RWPE2 (cell line): ENCODE measurements around the gene LAMC3.

Source experiments
- ATAC-seq: fragments of 200-7000 bp; cut with Tn5 transposase; 3 replicates; pipeline ENCODE4 v1.9.1; 2021; ENCODE audit warnings: low read depth
- DNase-seq: peaks from one replicate; pipeline ENCODE4 v3.0.0-alpha.2; 2020; ENCODE audit warnings: low spot score
- H3K27ac ChIP-seq: fragments of 450-650 bp; 2 replicates; pipeline ENCODE4 v1.5.1; 2017; ENCODE audit warnings: mild to moderate bottlenecking; ENCODE audit not compliant: poor library complexity, severe bottlenecking
- H3K27me3 ChIP-seq: fragments of 250-450 bp; sonication (Bioruptor Pico); 2 replicates; pipeline ENCODE4 v1.5.1; 2021; ENCODE audit warnings: mild to moderate bottlenecking, moderate library complexity; ENCODE audit not compliant: insufficient read depth, poor library complexity, severe bottlenecking
- H3K36me3 ChIP-seq: fragments of 250-450 bp; sonication (Bioruptor Pico); 2 replicates; pipeline ENCODE4 v1.5.1; 2020; ENCODE audit warnings: low read depth, mild to moderate bottlenecking, moderate library complexity
- H3K4me1 ChIP-seq: fragments of 250-450 bp; sonication (Bioruptor Pico); 2 replicates; pipeline ENCODE4 v1.5.1; 2021; ENCODE audit warnings: mild to moderate bottlenecking, moderate library complexity; ENCODE audit not compliant: insufficient read depth, poor library complexity, severe bottlenecking
- H3K4me3 ChIP-seq: fragments of 250-450 bp; sonication (Bioruptor Pico); 2 replicates; pipeline ENCODE4 v1.5.1; 2021; ENCODE audit warnings: mild to moderate bottlenecking, moderate library complexity; ENCODE audit not compliant: severe bottlenecking
- H3K9me3 ChIP-seq: fragments of 250-450 bp; sonication (Bioruptor Pico); 2 replicates; pipeline ENCODE4 v1.5.1; 2021; ENCODE audit warnings: mild to moderate bottlenecking, moderate library complexity; ENCODE audit not compliant: severe bottlenecking
- TF ChIP-seq, protein P1 (sequence below): fragments of 450-650 bp; IDR thresholded peaks from one replicate; pipeline ENCODE4 v1.5.1; 2017; ENCODE audit warnings: mild to moderate bottlenecking, moderate library complexity; ENCODE audit not compliant: poor library complexity, severe bottlenecking

LAMC3 gene

DNA sequence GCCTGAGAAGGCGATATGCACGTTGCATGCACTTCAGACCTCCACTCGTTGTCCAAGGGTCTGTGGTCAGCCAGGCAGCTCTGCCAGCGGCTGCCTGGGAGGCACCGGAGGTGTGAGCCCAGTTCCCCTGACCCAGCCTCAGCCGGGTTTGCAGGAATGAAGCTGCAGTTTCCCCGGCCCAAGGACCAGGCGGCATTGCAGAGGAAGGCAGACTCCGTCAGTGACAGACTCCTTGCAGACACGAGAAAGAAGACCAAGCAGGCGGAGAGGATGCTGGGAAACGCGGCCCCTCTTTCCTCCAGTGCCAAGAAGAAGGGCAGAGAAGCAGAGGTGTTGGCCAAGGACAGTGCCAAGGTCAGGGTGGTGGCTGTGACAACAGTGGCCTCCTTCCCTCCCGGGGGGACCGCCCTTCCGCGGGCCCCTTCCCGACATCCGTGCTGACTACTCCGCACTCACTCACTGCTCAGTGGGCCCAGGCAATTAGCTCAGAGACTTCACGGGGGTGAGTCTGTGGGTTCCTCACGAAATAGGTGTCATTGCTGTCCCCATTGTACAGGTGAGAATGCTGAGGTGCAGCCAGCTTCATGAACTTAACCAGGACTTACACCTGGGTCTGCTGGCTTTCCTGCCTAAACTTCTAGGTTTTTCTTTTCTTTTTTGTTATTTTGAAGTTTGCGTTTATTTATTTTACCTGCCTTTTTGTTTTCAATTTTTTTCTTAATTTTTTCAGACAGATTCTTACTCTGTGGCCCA lies 76.6 kb downstream of the LAMC3 start:
- no peaks in the 10 kb centered on the region for H3K36me3 ChIP-seq
- H3K4me3 ChIP-seq: no peak overlapping the region
- peaks cover 7% of the 10 kb centered on the region for H3K4me1 ChIP-seq
- DNase-seq (no peak), ATAC-seq (no peak)
- peaks cover 5% of the 10 kb centered on the region for H3K9me3 ChIP-seq
- H3K27me3 ChIP-seq: no peaks in the 10 kb centered on the region
- TF ChIP-seq, protein P1, sequence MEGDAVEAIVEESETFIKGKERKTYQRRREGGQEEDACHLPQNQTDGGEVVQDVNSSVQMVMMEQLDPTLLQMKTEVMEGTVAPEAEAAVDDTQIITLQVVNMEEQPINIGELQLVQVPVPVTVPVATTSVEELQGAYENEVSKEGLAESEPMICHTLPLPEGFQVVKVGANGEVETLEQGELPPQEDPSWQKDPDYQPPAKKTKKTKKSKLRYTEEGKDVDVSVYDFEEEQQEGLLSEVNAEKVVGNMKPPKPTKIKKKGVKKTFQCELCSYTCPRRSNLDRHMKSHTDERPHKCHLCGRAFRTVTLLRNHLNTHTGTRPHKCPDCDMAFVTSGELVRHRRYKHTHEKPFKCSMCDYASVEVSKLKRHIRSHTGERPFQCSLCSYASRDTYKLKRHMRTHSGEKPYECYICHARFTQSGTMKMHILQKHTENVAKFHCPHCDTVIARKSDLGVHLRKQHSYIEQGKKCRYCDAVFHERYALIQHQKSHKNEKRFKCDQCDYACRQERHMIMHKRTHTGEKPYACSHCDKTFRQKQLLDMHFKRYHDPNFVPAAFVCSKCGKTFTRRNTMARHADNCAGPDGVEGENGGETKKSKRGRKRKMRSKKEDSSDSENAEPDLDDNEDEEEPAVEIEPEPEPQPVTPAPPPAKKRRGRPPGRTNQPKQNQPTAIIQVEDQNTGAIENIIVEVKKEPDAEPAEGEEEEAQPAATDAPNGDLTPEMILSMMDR: no peak
- H3K27ac ChIP-seq: no peak overlapping the region

DNA sequence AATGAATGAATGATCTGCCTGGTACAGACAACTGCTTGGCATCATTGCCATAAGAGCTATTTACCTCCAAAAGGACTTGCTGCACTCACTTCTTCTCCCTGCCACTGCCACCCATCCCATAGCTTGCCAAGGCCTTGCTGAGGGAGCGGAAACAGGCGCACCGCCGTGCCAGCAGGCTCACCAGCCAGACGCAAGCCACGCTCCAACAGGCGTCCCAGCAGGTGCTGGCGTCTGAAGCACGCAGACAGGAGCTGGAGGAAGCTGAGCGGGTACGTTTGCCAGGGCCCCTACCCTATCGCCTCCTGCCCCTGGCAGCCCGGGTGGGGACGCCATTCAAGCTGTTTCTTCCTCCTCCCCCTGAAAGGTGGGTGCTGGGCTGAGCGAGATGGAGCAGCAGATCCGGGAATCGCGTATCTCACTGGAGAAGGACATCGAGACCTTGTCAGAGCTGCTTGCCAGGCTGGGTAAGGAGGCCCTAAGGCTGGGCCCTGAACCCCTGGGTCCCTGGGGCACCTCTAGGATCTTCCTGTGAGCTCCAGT lies 78.5 kb downstream of the LAMC3 start:
- no peak for ATAC-seq
- Histone ChIP-seq H3K4me1 (peaks cover 7% of the 10 kb centered on the region), H3K27me3 (no peaks in the 10 kb centered on the region), H3K27ac (no peak overlapping the region), H3K4me3 (no peak overlapping the region), H3K9me3 (peaks cover 5% of the 10 kb centered on the region), H3K36me3 (no peaks in the 10 kb centered on the region)
- no peak for DNase-seq
- TF ChIP-seq, protein P1: no peak

DNA sequence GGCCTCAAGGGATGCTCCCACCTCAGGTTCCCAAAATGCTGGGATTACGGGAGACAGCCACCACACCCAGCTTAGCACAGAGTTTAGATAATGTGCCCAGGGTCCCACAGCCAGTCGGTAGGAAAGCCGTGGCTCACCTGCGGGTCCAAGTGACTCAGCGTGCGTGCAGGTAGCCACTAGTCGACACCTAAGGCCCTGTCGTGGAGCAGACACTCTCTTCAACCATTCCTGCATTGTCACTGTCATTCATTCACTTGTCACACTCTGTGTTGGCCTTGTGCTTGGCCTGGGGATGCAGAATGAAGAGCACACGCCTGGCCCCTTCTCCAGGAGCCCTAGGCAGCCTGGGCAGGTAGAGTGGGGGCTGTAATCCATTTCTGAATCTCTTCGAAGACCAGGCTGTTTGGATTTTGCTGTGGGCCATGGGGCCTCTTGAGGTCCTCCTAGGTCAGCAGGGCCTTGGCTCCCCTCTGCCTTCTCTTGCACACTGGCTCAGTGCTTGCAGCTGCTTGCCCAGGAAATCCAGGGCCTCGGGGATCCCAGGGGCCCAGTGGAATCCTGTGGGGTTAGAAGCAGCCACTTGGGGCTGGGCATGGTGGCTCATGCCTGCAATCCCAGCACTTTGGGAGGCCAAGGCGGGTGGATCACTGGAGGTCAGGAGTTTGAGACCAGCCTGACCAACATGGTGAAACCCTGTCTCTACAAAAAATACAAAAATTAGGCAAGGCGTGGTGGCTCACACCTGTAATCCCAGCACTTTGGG lies 81.2 kb downstream of the LAMC3 start:
- no peaks in the 10 kb centered on the region for H3K36me3 ChIP-seq
- no peaks in the 10 kb centered on the region for H3K27me3 ChIP-seq

DNA sequence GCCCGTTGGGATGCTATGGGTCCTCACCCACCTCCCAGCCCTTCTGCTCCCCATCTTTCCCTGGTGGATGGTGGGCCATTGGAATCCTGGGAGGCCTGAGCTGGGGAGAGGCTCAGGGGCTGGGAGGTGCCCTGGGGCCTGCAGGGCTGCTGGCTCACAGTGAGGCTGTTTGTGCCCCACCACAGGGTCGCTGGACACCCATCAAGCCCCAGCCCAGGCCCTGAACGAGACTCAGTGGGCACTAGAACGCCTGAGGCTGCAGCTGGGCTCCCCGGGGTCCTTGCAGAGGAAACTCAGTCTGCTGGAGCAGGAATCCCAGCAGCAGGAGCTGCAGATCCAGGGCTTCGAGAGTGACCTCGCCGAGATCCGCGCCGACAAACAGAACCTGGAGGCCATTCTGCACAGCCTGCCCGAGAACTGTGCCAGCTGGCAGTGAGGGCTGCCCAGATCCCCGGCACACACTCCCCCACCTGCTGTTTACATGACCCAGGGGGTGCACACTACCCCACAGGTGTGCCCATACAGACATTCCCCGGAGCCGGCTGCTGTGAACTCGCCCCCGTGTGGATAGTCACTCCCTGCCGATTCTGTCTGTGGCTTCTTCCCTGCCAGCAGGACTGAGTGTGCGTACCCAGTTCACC lies 82.5 kb downstream of the LAMC3 start:
- Histone ChIP-seq H3K36me3 (no peaks in the 10 kb centered on the region), H3K27me3 (peaks cover 6% of the 10 kb centered on the region), H3K9me3 (peaks cover 1% of the 10 kb centered on the region), H3K27ac (no peak overlapping the region), H3K4me3 (no peak overlapping the region), H3K4me1 (no peaks in the 10 kb centered on the region)
- ATAC-seq (no peak), DNase-seq (no peak)
- TF ChIP-seq, protein P1: no peak

More for the DNA sequence above, 81.2 kb downstream of the LAMC3 start:
- DNase-seq (no peak), ATAC-seq (no peak)
- H3K27ac ChIP-seq: no peak overlapping the region
- H3K4me1 ChIP-seq: no peaks in the 10 kb centered on the region
- no peak overlapping the region for H3K4me3 ChIP-seq
- peaks cover 1% of the 10 kb centered on the region for H3K9me3 ChIP-seq
- TF ChIP-seq, protein P1: no peak
